Loucy (cell line): ENCODE data around the gene HOXA2.

Source experiments
- H2AFZ ChIP-seq: fragments of 200-600 bp; sonication (generic); 2 replicates; pipeline ENCODE4 v1.6.0; 2016; ENCODE audit warnings: antibody characterized with exemption, mild to moderate bottlenecking, low read length, moderate library complexity
- H3F3A ChIP-seq: fragments of 200-600 bp; 2 replicates; pipeline ENCODE4 v1.6.0; 2016; ENCODE audit warnings: antibody characterized with exemption, low read depth, mild to moderate bottlenecking
- H3K27me3 ChIP-seq: fragments of 200-600 bp; sonication (generic); 2 replicates; pipeline ENCODE4 v1.6.1; 2014; ENCODE audit warnings: low read length, mild to moderate bottlenecking; ENCODE audit not compliant: insufficient read depth, poor library complexity, severe bottlenecking
- H3K36me3 ChIP-seq: fragments of 200-600 bp; sonication (generic); 2 replicates; pipeline ENCODE4 v1.6.1; 2016; ENCODE audit warnings: low read length; ENCODE audit not compliant: insufficient read depth
- H3K4me1 ChIP-seq: fragments of 200-600 bp; sonication (generic); 2 replicates; pipeline ENCODE4 v1.5.1; 2014; ENCODE audit warnings: low read length, mild to moderate bottlenecking; ENCODE audit not compliant: insufficient read depth, poor library complexity, severe bottlenecking
- H3K4me2 ChIP-seq: fragments of 200-600 bp; sonication (generic); 2 replicates; pipeline ENCODE4 v1.6.0; 2014; ENCODE audit warnings: antibody characterized with exemption, low read length, low read depth, mild to moderate bottlenecking; ENCODE audit not compliant: poor library complexity, severe bottlenecking
- H3K4me3 ChIP-seq: fragments of 200-600 bp; sonication (generic); 2 replicates; pipeline ENCODE4 v1.5.1; 2014; ENCODE audit warnings: low read length, mild to moderate bottlenecking, mixed read lengths; ENCODE audit not compliant: poor library complexity, severe bottlenecking
- H3K79me2 ChIP-seq: fragments of 200-600 bp; sonication (generic); 2 replicates; pipeline ENCODE4 v1.6.1; 2014; ENCODE audit warnings: low read length; ENCODE audit not compliant: insufficient read depth
- H3K9ac ChIP-seq: fragments of 200-600 bp; sonication (generic); 2 replicates; pipeline ENCODE4 v1.6.0; 2014; ENCODE audit warnings: mild to moderate bottlenecking, low read depth, low read length, moderate library complexity; ENCODE audit not compliant: poor library complexity, severe bottlenecking
- H3K9me2 ChIP-seq: fragments of 200-600 bp; sonication (generic); replicated peaks from 2 replicates; pipeline ENCODE4 v1.6.1; 2016; ENCODE audit warnings: low read depth, low read length, mixed read lengths
- H3K9me3 ChIP-seq: fragments of 200-600 bp; sonication (generic); 2 replicates; pipeline ENCODE4 v1.6.1; 2014; ENCODE audit warnings: mild to moderate bottlenecking, antibody characterized with exemption, low read length, low read depth; ENCODE audit not compliant: insufficient read depth
- H4K20me1 ChIP-seq: fragments of 200-600 bp; sonication (generic); 2 replicates; pipeline ENCODE4 v1.6.0; 2014; ENCODE audit warnings: antibody characterized with exemption, low read length, mild to moderate bottlenecking; ENCODE audit not compliant: insufficient read depth, poor library complexity, severe bottlenecking
- EZH2phosphoT487 ChIP-seq: fragments of 200-600 bp; IDR thresholded peaks from 2 replicates; pipeline ENCODE4 v1.6.1; 2018; ENCODE audit warnings: antibody characterized with exemption, mild to moderate bottlenecking, moderate library complexity, borderline replicate concordance
- TF ChIP-seq, protein P1 (sequence below): fragments of 200-600 bp; sonication (generic); conservative IDR thresholded peaks from 2 replicates; pipeline ENCODE4 v1.5.1; 2014; ENCODE audit warnings: mild to moderate bottlenecking, antibody characterized with exemption, low read length

The HOXA2 gene

DNA sequence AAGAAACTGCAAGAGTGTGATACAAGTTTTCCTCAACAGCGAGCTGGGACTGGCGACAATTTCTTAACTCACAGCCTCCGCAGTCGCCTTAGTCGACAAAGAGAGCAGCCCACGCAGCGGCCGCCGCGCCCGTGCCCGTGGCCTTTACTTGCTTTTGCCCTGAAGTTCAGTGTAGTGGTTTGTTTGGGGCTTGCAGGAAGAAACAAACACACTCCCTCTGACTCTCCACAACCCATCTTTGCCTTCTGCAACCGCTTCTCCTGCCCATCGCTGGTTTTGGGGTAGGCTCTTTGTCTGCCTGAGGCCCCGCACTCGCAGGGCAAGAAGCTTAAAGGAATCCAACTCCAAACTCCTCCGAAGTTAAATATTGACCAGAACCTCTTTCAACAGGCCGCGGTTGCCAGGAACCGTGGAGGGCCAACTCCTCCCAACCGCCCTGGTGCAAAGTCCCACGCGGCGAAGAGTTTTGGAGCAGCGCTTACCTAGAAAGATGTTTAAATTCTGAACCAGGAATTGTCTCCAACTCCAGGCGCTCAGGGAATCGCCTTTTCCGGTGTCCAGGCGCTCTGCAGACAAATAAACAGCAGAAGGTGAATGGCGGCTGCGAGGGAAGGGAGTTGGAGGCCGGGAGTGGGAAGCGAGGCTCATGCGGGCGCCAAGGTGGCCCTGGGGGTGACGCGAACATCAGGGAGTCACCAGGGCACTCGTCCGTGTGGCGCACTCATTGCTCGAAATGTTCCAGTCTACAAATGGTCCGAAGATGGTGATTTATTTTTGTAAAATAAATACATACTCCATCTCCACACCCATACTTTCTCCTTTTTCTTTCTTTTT lies 19.8 kb upstream of the HOXA2 start:
- peaks cover 56% of the 10 kb centered on the region for H4K20me1 ChIP-seq
- no peaks in the 10 kb centered on the region for H3F3A ChIP-seq

DNA sequence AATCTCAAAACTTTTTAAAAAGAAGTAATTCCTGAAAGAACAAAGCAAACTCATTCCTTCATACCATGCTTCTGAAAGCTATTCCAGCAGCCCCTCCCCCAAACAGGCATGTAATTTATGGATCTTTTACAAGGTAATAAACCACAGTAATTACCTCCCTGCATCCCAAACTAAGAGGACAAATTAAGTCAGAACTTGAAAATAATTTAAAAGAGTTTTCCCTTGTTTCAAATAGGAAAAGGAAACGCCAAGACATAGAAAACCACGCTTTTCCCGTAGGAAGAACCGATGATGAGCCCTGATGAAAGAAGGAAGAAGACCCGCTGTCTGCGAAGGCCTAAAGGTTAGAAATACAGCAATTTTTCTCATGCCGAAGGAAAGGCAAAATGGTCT lies 19.2 kb upstream of the HOXA2 start:
- peaks cover 52% of the 10 kb centered on the region for H4K20me1 ChIP-seq
- no peaks in the 10 kb centered on the region for H3K9me2 ChIP-seq
- H3K4me3 ChIP-seq, result no peak overlapping the region
- H3K27me3 ChIP-seq, result no peaks in the 10 kb centered on the region
- no peaks in the 10 kb centered on the region for H3K4me1 ChIP-seq
- H2AFZ ChIP-seq, result no peak overlapping the region
- TF ChIP-seq EZH2phosphoT487, result no peak
- TF ChIP-seq, protein P1, sequence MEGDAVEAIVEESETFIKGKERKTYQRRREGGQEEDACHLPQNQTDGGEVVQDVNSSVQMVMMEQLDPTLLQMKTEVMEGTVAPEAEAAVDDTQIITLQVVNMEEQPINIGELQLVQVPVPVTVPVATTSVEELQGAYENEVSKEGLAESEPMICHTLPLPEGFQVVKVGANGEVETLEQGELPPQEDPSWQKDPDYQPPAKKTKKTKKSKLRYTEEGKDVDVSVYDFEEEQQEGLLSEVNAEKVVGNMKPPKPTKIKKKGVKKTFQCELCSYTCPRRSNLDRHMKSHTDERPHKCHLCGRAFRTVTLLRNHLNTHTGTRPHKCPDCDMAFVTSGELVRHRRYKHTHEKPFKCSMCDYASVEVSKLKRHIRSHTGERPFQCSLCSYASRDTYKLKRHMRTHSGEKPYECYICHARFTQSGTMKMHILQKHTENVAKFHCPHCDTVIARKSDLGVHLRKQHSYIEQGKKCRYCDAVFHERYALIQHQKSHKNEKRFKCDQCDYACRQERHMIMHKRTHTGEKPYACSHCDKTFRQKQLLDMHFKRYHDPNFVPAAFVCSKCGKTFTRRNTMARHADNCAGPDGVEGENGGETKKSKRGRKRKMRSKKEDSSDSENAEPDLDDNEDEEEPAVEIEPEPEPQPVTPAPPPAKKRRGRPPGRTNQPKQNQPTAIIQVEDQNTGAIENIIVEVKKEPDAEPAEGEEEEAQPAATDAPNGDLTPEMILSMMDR, result no peak
- no peak overlapping the region for H3K9ac ChIP-seq
- no peaks in the 10 kb centered on the region for H3F3A ChIP-seq
- no peaks in the 10 kb centered on the region for H3K9me3 ChIP-seq
- peaks cover 98% of the 10 kb centered on the region; the same call in 1 of the 2 replicates for H3K36me3 ChIP-seq
- no peak overlapping the region for H3K4me2 ChIP-seq
- H3K79me2 ChIP-seq, result peaks cover 99% of the 10 kb centered on the region

More for the DNA sequence above, 19.8 kb upstream of the HOXA2 start:
- Histone ChIP-seq H3K4me3 (no peak overlapping the region), H3K9me3 (no peaks in the 10 kb centered on the region), H3K79me2 (peaks cover 99% of the 10 kb centered on the region), H3K4me2 (no peak overlapping the region), H3K9me2 (no peaks in the 10 kb centered on the region), H3K27me3 (no peaks in the 10 kb centered on the region), H2AFZ (no peak overlapping the region), H3K4me1 (no peaks in the 10 kb centered on the region), H3K9ac (no peak overlapping the region), H3K36me3 (peaks cover 98% of the 10 kb centered on the region; the same call in 1 of the 2 replicates)
- TF ChIP-seq EZH2phosphoT487, result no peak
- TF ChIP-seq, protein P1, result no peak

DNA sequence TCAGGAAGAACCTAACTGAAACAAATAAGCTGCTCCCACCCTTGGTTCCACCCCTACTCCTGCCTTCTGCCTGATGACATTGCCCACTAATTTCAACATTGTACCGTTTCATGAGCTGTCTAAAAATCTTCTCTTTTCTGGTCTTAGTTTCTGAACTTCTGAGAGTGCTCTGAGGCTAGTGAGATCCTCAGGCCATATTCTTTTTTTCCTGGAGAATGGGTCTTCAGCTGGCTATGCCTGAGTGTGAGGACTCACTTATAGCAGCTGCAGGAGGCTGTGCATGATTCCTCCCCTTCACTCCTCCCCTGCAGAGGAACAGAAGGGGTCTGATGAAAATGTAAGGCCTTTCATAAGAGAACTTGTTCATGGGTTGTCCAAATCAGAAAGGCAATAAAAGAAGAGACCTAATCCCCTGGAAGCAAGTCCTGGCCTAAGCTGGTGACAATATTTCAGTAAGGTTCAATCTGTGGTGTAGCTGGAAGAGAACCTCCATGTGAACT lies 17.0 kb upstream of the HOXA2 start:
- Histone ChIP-seq H3K4me2 (no peak overlapping the region), H2AFZ (no peak overlapping the region), H3F3A (no peaks in the 10 kb centered on the region), H3K9ac (no peak overlapping the region), H3K9me2 (no peaks in the 10 kb centered on the region), H3K4me3 (no peak overlapping the region), H3K4me1 (no peaks in the 10 kb centered on the region), H4K20me1 (peaks cover 46% of the 10 kb centered on the region), H3K36me3 (peaks cover 96% of the 10 kb centered on the region; the same call in 1 of the 2 replicates), H3K9me3 (no peaks in the 10 kb centered on the region), H3K79me2 (peaks cover 98% of the 10 kb centered on the region), H3K27me3 (no peaks in the 10 kb centered on the region)
- TF ChIP-seq, protein P1, result no peak
